GM19240 (cell line): ENCODE measurements around the gene ANKRD30A.
"Not testable (repeated sequence)": the region's sequence is repeated elsewhere in the genome, so short reads cannot be mapped to it uniquely, and the experiment has no call there.

Experiments used
- DNase-seq: peaks from one replicate; pipeline ENCODE4 v3.0.0; 2011; ENCODE audit warnings: low spot score; ENCODE audit not compliant: insufficient read length

ANKRD30A gene, protein sequence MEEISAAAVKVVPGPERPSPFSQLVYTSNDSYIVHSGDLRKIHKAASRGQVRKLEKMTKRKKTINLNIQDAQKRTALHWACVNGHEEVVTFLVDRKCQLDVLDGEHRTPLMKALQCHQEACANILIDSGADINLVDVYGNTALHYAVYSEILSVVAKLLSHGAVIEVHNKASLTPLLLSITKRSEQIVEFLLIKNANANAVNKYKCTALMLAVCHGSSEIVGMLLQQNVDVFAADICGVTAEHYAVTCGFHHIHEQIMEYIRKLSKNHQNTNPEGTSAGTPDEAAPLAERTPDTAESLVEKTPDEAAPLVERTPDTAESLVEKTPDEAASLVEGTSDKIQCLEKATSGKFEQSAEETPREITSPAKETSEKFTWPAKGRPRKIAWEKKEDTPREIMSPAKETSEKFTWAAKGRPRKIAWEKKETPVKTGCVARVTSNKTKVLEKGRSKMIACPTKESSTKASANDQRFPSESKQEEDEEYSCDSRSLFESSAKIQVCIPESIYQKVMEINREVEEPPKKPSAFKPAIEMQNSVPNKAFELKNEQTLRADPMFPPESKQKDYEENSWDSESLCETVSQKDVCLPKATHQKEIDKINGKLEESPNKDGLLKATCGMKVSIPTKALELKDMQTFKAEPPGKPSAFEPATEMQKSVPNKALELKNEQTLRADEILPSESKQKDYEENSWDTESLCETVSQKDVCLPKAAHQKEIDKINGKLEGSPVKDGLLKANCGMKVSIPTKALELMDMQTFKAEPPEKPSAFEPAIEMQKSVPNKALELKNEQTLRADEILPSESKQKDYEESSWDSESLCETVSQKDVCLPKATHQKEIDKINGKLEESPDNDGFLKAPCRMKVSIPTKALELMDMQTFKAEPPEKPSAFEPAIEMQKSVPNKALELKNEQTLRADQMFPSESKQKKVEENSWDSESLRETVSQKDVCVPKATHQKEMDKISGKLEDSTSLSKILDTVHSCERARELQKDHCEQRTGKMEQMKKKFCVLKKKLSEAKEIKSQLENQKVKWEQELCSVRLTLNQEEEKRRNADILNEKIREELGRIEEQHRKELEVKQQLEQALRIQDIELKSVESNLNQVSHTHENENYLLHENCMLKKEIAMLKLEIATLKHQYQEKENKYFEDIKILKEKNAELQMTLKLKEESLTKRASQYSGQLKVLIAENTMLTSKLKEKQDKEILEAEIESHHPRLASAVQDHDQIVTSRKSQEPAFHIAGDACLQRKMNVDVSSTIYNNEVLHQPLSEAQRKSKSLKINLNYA (N-terminal part only)

DNA sequence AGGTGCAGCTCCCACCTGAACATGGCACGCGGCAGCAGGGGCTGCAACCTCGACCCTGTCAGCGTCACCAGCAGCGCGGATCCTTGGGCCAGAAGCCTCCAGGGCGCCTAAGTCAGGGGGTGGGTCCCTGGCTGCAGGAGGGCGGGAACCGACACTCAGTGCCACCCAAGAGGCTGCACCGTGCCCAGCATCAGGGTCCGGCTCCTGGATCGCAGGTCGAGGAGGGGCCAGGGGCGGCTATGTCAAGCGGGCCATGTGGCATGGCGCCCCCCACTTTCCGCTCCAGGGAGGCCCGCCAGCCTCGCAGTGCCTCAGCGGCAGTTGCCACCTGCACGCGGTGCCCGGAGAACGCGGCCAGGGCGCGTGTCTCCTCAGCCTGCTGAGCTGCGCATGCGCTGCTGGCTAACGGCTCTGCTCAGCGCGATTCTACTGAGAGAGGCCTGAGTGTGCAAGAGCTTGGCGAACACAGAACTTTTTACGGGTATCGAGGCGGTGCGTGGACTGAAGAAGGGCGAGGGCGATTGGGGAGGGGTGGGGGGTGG is at the start of gene ANKRD30A:
Gene ANKRD30A (plus strand): TSS at position 408 of the 542 bp plus-strand sequence. CDS start 190 bp downstream, outside the sequence.
- DNase-seq = no peak

DNA sequence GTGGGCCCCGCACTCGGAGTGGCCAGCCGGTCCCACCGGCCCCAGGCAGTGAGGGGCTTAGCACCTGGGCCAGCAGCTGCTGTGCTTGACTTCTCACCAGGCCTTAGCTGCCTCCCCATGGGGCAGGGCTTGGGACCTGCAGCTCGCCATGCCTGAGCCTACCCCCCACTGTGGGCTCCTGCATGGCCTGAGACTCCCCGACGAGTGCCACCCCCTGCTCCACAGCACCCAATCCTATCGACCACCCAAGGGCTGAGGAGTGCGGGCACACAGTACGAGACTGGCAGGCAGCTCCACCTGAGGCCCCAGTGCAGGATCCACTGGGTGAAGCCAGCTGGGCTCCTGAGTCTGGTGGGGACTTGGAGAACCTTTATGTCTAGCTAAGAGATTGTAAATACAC is 49.3 kb upstream of the ANKRD30A start:
- DNase-seq = not testable (repeated sequence)

DNA sequence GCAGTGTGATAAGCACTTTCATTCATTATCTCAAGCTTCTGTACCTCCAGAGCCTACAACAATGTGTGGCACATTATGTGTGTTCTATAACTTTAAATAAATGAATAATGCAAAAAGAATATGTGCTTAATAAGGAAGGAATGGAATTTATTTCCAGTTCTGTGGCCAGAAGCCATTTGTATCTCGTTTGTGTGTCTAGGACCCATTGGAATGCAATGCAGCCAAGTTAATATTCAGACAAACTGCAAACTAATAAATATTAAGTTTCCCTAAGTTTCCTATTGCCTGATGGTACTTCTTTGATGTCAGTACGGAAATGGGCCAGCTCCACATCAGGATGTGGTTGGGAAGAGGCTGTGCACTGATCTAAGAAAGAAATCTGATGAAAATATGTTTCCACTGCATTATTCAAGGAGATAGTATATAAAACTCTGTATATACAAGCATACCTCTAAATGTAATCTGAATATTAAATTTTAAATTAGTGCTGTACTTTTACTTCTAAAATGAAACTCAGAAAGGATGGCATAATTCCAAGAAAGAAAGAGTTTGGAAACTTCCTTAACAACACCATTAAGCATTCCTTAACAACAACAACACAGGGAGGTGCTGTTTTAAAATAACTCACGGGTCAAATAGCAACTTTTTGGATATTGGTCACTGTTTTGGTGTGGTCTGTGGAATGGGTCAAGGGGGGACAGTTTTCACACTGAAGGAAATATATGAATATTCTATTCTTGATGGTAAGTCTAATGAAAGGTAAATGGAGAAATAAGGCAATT is 29.4 kb upstream of the ANKRD30A start:
- no peak for DNase-seq

DNA sequence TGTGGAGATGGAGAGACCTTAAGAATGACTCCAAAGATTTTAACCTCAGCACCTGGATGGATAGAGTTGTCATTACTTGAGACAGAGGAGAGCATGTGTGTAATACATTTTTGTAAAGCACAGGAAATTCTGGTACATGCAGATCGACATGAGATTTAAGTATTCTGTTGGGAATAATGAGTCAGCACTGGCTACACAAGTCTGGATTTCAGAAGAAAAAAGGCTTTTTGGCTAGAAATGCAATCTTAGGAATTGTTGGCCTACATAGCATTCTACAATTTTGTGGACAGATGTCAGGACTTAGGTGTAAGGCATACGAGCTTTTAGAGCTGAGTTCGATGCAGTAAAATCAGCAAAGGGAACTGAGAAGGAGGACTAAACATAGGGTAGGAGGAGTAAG is 24.1 kb upstream of the ANKRD30A start:
- no peak for DNase-seq

DNA sequence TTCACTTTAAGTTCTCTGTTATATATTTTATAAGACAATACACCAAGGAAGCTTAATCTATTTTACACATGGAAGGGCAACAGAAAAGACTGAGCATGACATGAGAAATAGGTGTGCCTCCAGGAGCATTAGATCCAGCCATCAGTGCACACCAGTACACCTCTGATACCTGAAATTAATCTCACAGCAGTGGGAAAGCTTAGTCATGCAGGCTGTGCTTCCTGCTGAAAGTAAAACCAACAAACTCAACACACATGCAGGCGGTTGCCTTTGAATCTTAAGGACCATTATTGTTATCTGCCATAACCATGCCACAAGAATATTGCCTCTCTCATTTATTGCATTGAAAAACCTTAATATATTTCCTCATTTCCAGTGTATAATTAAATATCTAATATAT is 16.4 kb upstream of the ANKRD30A start:
- no peak for DNase-seq

DNA sequence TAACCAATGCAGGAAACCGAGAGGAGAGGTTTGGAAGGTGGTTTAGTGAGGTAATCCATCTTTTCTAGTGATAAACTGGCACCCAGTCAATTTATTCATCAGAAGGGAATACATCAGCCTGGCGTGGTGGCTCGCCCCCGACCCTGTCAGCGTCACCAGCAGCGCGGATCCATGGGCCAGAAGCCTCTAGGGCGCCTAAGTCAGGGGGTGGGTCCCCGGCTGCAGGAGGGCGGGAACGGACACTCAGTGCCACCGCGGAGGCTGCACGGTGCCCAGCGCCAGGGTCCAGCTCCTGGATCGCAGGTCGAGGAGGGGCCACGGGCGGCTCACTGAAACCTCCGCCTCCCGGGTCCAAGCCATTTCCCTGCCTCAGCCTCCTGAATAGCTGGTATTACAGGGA is 866 bp upstream of the ANKRD30A start:
- no peak for DNase-seq

DNA sequence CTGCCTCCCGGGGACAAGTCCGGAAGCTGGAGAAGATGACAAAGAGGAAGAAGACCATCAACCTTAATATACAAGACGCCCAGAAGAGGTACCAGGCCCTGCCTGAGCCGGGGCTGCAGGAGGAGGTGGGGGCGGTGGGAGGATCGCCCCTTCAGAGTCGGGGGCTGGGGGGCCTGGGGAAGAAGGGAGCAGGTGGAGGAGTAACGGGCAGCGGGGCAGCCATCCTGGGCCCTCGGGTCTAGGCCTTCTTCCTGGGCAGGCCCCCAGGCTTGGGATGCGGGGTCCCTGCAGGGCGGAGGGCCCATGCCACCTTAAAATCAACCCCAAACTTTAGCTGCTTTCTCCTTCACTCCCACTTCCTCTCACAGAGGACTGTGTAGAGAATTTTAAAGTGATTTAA is 523 bp downstream of the ANKRD30A start:
- DNase-seq = no peak

DNA sequence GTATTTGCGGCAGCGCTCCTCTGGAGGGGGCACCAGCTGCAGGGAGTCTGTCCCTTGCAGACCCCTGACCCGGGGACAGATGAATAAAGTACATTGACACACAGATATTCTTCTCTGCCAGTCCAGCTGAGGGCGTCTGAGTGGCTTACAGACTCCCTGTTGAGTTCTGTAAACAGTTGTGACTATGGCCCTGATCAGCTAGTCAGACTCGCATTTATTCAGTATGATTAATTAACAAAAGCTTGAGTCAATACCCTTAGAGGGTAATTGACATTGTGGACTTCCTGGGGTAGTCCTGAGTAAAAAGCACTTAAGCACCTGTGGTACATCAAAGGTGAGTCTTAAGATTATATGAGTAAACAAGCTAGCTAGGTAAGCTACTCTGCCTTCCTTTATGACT is 21.0 kb downstream of the ANKRD30A start:
- no peak for DNase-seq

DNA sequence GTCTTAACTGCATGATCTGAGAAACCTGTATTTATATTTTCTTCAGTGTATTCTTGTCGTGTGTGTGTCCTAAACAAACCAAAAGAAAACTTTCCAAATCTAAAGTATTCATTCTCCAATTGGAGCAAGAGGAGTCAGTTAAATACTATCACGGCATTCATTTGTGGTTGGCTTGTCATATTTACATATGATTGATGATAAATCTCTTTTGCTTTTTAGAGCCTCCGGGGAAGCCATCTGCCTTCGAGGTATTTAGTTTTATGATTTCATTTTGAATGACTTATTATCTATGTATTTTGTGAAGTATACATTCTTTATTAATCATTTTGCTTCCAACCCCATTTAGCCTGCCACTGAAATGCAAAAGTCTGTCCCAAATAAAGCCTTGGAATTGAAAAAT is 37.0 kb downstream of the ANKRD30A start:
- not testable (repeated sequence) for DNase-seq

DNA sequence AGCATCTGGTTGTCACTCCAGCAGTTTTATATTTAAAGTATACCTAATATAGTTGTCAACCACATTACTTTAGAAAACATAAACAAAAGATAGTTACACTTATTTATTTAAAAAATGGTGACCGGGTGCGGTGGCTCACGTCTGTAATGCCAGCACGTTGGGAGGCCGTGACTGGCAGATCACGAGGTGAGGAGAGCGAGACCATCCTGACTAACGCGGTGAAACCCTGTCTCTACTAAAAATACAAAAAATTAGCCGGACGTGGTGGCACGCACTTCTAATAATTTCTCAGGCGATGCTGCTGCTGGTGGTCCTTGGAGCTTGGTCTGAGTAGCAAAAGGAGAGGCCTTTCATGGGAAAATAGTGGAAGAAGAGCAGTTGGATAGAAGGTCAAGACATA is 46.5 kb downstream of the ANKRD30A start:
- DNase-seq = not testable (repeated sequence)

DNA sequence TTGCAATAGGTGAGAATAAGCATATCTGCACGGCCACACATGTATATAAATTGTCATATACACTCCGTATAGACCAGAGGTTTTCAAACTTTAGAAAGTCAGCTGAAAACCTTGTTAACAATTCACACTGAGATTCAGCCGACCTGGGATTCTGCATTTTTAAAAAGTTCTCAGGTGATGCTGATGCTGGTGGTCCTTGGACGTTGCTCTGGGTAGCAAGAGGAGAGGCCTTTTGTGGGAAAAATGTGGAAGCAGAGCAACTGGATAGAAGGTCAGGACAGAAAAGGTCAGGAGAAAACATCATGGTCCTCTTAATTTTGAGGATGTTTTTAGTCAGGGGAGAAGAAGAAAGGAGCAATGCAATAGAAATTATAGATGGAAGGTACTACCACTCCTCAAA is 52.9 kb downstream of the ANKRD30A start:
- DNase-seq = not testable (repeated sequence)

DNA sequence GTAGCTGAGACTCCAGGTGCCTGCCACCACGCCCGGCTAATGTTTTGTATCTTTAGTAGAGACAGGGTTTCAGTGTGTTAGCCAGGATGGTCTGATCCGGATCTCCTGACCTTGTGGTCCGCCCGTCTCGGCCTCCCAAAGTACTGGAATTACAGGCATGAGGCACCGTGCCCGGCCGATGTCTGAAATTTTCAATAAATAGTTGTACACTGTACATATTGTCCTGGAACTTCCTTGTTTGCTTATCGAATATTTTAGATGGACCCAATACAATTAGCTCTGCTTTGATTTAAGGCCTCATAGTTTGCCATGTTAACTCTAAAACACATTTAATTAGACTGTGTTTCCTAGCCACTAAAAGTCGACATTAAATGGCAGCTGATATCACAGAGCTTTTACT is 57.3 kb downstream of the ANKRD30A start:
- DNase-seq = not testable (repeated sequence)

DNA sequence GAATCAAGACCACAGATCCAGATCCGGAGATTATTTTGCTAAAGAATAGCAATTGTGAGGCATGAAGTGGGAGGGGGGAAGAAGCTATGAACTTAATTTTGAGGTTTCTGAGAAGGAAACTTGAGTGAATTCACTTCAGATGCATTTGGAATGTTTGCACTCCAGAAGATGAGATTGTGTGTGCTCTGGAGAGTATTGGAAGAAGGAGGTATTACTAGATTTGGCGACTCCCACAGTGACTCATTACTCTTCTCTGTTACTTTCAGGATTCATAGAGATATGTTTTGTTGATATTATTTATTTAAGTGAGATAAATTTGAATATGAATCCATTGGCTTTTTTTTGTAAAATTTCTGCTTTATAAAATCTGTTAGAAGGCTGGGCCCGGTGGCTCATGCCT is 80.7 kb downstream of the ANKRD30A start:
- no peak for DNase-seq

DNA sequence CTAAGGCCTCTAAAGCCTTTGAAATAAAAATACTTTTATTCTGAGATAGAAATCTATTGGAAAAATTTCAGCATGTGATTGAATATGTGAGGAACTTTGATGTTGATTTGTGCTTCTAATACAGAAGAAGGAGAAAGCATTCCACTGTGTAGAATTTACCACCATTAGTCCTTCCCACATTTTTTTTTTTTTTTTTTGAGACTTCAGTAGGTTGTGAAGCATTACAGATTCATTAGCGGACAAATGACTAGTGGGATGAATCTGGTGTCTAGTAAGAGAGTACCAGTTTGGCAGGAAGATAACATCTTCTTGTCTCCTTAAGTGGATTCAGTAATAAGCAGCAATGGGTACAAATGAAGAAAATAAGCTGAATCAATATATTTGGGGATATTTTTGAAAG is 95.5 kb downstream of the ANKRD30A start:
- no peak for DNase-seq

DNA sequence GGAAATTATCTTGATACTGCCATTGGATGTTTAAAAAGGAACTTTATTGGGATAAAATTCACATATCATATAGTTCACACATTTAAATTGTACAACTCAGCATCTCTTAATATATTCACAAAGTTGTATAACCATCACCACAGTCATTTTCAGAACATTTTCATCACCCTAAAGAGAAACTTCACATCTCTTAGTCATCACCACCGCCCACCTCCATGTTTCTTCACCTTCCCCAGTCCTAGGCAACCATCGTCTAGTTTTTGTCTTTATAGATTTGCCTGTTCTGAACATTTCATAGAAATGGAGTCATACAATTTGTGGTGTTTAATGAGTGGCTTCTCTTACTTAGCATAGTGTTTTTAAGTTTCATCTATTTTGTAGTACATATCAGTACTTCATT is 96.6 kb downstream of the ANKRD30A start:
- DNase-seq = no peak

DNA sequence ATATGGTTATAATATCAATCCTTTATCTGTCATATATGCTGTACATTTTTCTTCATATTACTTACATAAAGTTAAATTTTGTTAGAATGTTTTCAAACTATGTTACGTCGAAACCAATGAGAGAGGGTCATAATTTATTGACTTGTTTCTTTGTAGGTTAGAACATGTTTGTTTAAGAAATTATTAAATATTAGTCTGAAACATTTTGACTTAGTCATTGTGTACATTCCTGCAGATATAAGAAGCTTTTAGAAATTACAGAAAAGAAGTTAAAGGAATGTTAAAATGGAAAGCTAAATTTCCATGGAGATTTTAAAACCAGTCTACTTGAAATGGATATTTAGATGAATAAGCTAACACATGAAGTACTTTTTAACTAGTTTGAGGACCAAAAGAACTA is 99.8 kb downstream of the ANKRD30A start:
- no peak for DNase-seq

DNA sequence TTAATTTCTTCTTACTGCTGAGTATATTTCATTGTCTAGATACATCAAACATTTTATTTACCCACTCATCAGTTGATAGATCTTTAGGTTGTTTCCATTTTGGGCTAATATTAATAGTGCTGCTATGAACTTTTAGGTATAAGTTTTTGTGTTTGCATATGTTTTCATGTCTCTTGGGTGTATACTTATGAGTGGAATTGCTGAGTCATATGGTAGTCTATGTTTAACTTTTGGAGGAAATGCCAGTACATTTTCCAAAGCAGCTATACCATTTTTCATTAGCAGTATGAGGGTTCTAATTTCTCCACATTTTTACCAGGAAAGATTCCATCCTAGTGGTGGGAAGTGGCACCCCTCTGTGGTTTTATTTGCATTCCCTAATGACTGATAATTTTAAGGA is 101.1 kb downstream of the ANKRD30A start:
- no peak for DNase-seq

DNA sequence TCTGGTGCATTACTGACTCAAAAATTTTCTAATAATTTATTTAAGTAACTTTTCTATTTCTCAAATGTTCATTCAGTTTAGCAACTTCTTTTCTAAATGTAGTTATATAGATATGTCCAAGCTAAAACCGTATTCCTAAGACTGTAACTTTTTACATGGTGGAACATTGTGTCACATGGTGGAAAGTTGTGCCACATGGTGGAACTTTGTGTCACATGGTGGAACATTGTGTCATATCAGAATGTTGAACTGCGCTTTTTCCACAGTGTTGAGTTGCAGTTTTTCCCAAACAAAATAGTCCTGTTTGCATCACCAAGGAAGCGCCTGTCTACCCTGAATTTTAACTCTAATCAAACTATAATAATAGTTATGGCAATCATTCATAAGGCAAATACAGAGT is 109.3 kb downstream of the ANKRD30A start:
- no peak for DNase-seq

DNA sequence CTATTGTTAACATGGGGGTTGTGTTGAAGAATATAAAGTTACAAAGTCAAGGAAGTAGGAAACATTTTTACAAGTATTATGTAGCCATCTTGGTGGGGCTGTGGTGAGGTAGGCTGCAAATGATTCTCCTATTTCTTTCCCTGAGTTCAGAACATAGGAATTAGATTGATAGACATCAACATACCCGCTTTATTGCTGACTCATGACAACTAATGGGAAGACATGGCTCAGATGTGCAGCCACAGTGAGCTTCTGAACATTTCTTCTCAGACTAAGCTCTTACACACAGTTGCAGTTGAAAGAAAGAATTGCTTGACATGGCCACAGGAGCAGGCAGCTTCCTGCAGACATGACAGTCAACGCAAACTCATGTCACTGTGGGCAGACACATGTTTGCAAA is 110.7 kb downstream of the ANKRD30A start:
- no peak for DNase-seq

DNA sequence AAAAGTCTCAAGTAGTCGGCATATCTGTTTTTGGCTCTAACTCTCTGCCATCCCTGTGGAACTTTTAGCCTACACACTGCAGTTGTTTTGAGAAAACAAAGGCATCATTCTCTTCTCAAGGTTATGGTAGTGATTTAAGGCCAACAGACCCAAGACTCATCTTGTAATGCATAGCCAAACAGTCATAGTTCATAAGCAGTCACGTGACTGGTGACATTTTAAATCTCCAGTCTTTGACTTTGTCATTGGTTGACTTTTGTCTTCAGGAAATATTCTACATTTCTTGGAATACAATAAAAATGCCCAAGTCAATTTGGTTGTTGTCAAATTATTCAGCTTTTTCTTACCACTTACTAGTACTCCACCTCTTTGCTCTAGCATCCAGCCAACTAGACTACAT is 114.8 kb downstream of the ANKRD30A start:
- DNase-seq = no peak

DNA sequence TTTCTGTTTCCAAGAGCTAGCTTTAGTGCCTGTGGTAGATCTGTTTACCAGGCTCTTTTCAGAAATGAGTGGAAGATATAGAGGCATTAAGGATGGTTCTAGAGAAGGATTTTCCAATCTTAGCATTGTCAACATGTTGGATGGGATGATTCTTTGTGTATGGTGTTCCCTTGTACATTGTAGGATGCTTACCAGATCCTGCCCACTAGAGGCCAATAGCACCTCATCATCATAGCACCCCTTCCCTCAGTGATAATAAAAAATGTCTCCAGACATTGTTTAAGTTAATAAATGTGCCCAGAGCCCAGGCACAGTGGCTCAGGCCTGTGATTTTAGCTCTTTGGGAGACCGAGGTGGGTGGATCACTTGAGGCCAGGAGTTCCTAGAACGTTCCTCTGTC is 121.2 kb downstream of the ANKRD30A start:
- no peak for DNase-seq
